Measurements from ENCODE around the gene RHOT1.
"Not testable (repeated sequence)": the region's sequence is repeated elsewhere in the genome, so short reads cannot be mapped to it uniquely, and the experiment has no call there.

RHOT1 gene

DNA sequence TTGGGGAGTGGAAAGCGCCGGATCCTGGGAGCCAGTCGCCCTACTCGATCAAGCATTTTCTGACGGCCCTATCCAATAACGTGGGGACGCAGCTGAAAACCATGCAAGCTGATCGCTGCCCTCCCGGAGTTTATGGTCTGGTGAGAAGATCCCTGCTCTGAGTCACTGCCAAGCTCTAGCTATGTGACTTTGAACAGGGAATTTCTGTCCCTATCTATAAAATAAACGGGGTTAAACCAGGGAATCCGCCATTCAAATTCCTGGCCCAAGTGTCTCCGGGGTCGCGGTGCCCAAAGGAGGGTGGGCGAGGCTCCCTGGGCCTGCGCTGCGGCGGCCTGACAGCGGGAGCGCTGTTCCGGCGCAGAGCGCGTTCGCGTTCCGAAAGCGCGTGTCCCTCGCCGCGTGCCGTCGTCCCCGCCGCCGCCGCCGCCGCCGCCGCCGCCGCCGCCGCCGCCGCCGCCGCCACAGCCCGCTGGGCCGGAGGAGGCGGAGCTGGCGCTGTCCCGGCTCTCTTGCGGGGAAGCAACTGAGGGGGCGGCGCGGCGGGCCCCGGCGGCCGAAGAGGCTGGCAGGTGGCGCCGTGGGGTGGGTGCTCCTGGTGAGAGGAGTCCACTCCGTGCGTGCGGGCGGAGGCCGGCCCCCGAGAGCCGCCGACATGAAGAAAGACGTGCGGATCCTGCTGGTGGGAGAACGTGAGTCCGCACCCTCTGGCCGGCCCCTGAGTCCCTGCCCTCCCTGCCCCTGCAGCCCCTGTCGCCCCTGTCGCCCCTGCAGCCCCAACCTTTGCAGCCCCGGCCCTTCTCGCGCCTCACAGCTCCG, at the start of gene RHOT1:
Gene RHOT1 (plus strand): TSS at position 465 of the 819 bp plus-strand sequence. CDS start 191 bp downstream, at position 656.
- peak; percentile 73 for DNase-seq

DNA sequence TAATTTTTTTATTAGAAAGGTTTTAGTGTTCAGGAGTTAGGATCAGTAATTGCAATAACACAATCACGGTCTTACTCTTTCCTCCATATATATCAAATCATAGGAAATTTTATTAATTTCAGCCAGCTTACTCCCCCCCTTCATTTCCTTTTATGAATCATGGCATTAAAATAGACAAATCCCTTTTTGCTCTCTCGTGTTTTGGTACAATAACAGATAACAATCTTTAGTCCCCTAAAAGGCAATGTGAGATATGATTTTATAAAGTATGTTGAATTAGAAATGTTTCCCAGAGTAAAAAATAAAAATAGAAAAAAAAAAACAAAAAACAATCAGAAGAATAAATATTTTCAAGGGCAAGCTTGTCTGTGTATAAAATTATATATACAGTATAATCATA, 42.6 kb upstream of the RHOT1 start:
- no peak for DNase-seq

DNA sequence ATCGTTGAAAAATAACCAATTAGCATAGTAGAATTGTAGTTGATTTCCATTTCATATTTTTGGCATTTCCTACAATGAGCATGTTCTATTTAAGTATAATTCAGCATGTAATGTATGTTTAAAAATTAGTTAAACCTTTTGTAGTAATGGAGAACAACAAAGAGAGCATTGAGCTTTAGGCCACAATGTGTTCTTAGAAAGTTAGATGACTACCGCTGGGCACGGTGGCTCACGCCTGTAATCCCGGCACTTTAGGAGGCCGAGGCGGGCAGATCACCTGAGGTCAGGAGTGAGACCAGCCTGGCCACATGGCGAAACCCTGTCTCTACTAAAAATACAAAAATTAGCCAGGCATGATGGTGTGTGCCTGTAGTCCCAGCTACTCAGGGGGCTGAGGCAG, 42.0 kb upstream of the RHOT1 start:
- not testable (repeated sequence) for DNase-seq

DNA sequence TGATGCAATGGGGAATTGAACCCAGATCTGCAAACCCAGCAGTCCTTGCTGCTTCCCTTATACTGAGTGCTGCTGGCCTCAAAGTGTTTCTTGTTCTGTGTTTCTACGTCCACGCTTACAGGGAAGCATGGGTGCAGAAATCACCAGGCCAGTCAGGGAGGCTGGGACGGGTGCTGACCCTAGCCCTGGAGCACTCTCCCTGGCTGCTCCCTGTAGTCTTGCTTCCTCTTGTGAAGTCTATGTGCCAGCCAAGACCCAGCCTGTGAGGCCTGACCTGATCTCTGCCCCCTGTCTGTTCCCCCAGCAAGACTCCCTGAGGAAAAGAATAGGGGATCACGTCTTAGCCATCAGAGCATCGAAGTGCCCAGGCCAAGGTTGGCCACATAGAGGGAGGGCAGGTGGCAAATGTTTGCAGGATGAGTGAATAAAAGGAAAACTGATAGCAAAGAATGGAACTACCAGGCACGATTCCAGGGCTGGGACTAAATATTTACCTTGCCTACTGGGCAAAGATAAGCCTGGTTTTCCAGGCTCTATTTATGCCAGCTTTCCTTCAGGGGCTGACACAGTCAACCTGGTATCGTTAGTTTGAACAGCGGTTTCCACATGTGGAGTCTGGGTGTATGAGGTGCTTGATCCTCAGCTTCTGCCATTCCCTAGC, 41.2 kb upstream of the RHOT1 start:
- DNase-seq: no peak

DNA sequence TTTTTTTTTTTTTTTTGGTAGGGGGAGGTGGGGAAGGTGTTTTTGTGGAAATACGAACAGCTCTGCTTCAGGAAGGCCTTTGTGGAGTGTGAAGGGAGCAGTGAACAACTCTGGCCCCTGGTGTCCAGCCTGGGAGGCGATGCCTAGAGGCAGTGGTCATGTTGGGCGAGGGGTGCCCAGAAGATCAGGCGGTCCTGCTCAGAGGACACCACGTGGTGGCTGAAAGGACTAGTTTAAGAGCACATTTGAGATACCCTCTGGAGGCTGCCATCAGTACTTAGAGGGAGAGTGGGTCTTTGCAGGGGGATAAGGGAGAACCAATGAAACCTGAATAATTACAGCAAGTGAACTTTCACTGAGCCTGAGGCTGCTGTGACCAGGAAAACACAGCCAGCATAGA, 40.1 kb upstream of the RHOT1 start:
- no peak for DNase-seq

DNA sequence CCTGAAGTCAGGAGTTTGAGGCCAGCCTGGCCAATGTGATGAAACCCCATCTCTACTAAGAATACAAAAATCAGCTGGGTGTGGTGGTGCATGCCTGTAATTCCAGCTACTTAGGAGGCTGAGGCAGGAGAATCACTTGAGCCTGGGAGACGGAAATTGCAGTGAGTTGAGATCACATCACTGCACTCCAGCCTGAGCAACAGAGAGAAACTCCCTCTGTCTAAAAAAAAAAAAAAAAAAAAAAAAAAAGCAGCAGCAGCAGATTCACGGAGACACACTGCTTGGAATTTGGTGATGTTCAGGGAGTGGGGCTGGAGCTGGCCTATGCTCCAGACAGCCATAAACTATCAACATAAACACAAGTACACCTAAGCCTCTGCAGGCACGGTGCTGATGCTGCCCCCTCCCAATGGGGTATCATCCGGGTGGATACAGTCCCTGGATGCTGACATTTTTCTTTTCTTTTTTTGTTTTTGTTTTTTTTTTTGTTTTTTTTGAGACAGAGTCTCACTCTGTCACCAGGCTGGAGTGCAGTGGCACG, 39.6 kb upstream of the RHOT1 start:
- no peak for DNase-seq

DNA sequence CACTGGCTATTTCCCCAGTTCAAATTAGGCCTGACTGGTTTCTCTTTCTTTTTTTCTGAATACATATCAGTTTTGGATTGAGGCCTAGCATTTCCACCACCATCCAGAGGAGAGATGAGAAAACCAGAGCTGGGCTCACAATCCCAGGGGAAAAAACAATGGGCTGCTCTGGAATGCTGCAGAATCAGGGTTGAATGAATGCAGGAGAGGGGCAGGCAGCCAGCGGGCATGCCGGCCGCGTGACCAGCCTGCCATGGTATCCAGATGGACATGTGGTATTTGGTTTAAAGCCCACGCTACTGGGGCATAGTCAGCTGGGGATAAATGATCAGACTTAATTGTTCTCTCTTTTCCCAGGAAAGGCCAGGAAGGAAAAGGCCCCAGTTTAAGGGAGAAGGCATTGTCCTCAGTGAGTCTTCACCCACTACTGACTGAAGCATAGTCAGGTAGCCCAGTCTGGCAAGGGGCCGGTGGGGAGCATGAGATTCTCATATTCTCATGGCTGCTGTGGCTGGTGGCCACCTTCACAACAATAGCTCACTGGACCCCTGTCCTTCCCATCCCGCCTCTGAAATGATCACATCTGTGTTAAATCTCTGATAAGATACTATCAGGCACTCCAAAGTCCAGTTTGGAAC, 38.7 kb upstream of the RHOT1 start:
- DNase-seq: no peak

DNA sequence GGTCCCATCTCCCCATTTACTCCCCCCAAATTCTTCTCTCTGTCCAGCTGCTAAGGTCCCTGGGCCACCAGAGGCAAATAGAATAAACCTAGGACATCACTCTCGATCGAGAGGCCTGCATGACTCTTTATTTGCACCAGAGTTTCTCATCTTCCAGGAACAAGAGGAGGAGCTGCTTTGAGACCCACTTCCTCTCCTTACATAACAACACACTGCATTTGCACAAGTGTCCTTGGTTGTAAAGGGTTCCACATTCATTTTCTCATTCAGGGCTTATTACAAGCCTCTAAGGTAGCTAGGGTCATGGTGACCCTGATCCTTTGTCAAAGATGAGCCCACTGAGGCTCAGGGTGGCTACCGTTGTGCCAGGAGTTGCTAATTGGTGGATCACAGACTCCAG, 38.1 kb upstream of the RHOT1 start:
- no peak for DNase-seq

DNA sequence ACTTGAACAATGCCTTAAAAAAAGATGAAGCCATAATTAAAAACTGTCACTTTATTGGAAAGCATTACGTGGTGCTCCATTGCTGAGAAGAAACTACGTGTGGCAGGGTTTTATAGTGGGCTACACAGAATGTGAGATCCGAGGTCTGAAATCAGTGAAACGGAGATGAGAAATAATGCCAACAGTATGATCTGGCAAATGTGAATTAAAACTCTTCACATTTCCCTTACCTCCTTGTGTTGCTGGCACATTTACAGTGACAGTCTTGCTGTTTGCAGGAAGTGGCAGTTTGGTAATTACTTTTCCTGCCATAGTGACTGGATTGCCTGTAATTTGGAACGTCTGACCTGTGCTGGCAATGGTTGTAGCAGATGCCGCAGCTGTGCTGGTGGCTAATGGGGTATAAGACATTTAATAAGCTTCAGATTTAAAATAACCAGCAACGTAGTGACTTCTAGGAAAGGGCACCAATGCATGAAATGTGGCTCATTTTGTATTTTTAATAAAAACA, 35.8 kb upstream of the RHOT1 start:
- not testable (repeated sequence) for DNase-seq

DNA sequence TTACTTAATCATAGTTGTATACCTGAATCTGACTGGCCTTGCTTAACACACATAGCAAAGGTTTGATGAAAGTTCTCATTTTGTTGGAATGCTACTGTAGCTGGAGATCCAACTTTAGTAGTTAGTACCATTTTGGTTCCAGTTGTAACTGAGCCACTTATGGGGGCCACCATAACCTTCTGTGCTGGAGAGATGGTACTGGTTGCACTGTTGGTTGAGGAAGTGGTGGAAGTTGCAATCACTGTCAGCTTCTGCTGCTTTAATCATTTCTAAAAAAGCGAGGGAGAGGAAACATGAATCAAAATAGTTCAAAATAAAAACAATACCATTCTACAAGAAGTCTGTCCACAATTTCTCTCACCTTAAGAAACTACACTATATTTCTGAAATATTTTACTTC, 35.1 kb upstream of the RHOT1 start:
- not testable (repeated sequence) for DNase-seq

DNA sequence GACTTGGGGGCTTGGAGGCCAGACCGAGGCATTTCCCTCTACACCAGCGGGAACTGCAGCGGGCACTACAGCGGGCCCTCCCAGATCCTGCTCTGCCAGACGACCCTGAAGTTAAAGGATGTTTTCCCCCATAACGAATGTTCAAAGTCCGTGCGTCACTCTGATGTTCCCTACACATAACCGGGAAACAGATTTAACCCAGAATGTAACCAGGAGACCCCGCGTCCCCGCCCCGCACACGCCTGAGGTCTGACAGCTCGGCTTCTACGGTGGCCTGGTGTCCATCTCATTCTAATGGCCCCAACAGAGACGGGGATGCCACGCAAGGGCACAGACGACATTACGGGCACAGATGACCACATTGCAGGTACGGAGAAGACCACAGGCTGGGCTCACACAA, 31.7 kb upstream of the RHOT1 start:
- DNase-seq: no peak

DNA sequence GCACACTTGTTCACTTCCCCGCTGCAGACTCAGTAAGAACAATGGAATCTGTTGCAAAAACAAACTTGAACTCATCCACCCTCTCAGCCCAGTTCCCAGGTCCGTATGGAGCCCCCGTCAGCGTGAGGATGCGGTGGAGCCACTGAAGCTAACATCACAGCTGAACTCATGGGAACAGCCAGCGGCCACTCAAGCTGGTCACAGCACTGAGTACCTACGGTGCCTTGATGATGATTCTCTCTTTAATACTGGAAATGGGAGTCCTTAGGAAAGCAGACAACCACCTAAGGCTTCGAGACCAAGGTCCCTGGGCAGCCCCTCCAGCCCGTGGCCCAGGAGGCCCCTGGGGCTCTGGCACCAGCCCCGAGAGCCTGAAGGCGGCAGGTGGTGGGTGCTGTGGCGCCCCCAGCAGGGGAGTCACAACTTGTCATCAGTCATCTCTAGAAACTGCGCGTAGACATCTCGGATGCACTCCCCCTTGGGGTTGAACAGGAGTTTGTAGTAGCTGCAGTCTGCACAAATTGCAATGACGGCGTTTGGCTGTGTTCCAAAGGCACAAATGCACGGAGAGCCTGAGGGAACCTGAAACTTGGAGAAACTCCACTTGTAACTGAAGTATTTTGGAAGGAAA, 31.0 kb upstream of the RHOT1 start:
- DNase-seq: no peak

DNA sequence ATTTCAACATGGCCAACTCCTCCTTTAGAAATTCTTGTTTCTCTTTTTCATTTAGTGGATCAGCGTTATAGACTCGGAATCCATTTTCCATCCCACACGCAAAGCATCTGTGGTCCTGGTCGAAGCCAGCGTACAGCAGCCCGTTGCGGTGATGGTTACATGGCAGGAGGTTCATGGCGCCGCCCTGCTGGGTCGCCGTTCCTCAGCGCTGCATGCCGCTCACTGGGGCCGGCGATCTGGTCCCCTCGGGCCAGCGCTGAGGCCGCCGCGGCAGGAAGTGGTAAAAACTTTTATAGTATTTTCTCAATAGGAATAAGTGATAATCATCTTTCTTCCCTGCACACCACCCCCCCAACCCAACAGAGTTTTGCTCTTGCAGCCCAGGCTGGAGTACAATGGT, 29.9 kb upstream of the RHOT1 start:
- DNase-seq: no peak

DNA sequence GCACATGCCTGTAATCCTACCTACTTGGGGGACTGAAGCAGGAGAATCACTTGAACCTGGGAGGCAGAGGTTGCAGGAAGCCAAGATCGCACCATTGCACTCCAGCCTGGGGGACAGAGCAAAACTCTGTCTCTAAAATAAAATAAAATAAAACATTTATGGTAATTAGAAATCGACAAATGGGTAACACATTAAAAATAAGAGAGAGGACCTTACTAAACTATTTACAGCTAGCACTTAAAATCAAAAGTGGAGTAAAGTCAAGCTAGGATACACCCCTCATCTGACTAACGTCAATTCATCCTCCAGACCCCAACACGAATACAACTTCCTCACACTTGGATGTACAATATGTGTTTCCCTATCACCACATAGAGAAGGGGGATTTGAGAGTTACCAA, 27.8 kb upstream of the RHOT1 start:
- no peak for DNase-seq

DNA sequence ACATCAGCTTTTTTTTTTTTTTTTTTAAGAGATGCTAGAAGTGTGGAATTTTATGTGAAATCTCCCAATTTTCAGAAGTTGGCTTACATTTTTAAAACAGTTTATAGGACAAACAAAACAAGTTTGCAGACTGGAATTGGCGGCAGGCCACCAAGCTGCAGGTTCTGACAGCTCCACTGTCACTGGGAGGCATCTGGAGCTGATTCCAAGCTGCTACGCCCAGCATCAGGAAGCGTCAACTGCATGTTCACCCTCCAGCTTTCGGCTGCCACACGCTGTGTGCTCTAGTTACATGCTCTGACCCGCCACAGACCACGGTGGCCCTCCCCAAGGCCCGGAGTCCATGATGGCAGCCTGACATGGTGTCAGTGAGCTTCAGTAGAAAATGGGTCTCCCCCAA, 26.8 kb upstream of the RHOT1 start:
- DNase-seq: not testable (repeated sequence)

DNA sequence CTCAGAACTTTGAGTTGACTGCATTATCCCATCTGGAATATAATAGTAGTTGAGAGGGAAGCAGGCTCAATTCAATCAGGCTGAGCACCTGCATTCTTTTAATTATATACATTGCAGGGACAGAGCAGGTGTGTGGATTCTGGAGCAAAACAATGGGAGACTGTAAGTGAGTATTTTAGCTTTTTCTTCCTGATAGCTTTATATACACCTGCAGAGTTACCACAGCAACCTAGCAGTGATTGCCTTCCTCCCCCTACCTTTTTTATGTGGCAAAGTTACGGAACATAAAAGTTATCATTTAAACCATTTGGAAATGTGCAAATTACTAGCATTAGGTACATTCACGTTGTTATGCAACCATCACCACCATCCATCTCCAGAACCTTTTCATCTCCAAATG, 25.4 kb upstream of the RHOT1 start:
- no peak for DNase-seq

DNA sequence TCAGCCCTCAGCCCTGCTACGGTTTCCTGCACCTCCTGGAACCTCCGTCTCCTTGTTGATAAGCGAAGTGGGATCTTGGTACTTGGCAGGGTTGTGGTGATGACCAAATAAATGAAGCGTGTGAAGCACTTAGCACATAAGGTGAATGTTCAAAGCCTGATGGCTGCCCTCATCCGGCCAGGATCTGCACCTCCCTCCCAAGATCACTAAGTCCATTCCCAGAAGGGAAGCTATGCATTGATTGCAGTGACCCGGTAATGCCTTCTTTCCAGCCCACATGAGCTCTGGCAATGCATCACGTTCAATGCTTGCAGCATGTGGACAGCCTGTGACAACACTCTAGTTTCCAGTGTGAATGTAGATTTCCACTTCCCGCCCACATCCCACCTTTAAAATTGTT, 24.9 kb upstream of the RHOT1 start:
- DNase-seq: no peak

DNA sequence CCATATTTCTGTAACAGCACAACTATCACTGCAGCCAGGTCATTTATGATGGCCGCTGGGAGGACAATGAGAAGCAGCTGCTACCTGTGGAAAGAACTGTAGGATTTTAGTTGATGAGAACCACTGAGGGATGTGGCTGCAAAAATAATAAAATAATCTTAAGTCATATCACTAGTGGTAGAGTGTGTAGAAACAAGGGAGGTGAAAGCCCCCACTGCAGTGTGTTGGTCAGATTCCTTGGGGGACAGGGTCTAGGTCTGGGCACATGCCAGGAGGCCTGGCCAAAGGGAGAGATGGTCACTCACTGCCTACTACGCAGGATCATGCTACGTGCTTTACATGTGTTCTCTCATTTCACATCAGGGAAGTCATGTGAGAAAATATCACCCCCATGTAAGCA, 24.2 kb upstream of the RHOT1 start:
- not testable (repeated sequence) for DNase-seq

DNA sequence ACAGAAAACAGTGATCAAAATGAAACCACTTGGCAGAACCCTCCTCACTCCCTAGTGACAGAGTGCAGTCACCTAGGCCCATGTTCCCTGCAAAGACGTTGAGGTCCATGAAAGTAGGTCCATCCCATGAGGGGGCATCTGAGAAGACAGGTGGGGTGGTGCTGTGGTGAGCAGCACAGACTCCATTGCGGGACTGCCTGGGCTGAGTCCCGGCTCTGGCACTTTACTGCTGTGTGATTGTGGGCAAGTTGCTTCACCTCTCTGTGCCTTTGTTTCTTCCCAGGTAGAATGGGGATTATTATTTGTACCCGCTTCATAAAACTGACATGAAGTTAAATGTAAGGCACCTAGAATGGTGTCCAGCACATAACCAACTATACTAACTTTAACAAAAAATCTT, 23.5 kb upstream of the RHOT1 start:
- DNase-seq: no peak

DNA sequence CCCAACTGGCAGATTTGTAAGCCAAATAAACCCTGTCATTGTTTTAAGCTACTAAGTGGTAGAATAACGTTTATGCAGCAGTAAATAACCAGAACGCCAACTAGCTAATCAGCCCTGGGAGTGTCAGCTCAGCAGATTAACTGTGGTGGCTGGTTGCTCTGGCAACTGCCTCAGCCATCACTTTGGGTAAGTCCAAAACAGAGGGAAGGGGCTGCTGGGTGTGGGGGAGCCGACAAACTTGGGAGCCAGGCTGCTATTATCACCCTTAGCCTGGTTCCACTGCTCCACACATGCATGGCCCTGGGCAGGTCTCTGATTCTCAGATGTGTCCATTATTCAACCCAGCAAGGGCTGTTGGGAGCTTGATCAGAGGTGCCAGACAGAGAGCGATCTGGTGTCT, 22.2 kb upstream of the RHOT1 start:
- DNase-seq: no peak

DNA sequence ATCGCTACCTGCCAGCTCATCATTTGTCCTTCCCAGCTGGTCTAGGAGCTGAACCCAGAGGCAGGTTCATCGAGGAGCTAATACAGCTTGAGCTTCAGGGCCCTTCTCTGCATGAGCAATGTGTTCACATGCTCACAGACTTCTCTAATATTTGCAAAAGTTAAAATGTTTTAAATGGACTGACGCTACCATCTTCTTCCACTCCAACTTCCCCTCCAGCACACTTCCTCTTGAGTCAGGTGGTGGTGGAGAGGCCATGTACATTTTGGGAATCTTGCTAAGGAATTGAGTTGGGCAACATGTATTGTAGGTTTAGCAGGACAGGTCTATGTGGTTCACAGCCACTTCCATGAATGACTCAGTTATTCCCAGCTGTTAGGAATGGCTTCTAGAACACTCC, 21.6 kb upstream of the RHOT1 start:
- DNase-seq: no peak

DNA sequence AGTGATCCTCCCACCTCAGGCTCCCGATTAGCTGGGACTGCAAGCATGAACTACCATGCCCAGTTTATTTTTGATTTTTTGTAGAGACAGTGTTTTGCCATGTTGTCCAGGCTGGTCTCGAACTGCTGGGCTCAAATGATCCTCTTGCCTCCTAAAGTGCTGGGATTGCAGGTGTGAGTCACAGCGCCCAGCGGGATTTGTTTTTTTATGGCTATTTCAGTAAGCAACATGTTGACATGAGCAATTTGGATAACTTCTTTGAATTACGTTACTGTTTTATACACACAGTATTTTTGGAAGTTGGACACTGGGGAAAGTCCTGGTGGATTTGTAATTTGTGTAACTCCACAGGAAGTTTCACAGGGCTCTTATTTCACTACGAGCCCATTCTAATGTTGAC, 18.5 kb upstream of the RHOT1 start:
- no peak for DNase-seq
